Esophagus squamous epithelium (tissue), 4 donors: Measurements from ENCODE around the gene MYO18A.

Experiments
- POLR2A ChIP-seq, 4 donors: fragments of 450-650 bp; IDR thresholded peaks; one replicate each; pipeline ENCODE4 v1.6.1; 2017; ENCODE audit warnings: antibody characterized with exemption in 4 of 4, mild to moderate bottlenecking in 4 of 4, moderate library complexity in 3 of 4
- TF ChIP-seq, protein P1 (sequence below), 6 experiments: fragments of 450-650 bp in 4 of 6; fragments of 200-600 bp in 2 of 6; sonication (generic) in 2 of 6; IDR thresholded peaks; one replicate each; pipeline ENCODE4 v1.5.1; 2016 to 2019; ENCODE audit warnings: antibody characterized with exemption in 6 of 6, mild to moderate bottlenecking in 4 of 6, moderate library complexity in 4 of 6

DNA sequence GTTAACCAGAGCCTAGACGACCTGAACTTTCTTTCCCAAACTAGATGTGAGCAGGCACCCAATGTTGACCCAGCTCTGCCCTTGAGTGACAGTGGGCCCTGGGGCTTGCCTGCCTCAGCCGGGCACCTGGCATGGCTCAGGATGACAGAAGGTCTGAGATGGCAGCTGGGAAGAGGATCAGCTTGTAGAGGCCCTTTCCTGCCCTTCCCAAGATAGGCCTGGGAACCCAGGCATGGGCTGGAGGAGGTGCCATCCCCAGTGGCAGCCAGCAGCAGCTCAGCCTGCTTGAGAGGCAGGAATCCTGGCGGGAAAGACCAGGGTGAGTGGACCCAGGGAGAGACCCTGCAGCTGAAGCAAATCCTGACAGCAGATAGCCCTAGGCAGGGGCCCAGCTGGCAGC lies 78.2 kb downstream of the MYO18A start:
- TF ChIP-seq, protein P1, sequence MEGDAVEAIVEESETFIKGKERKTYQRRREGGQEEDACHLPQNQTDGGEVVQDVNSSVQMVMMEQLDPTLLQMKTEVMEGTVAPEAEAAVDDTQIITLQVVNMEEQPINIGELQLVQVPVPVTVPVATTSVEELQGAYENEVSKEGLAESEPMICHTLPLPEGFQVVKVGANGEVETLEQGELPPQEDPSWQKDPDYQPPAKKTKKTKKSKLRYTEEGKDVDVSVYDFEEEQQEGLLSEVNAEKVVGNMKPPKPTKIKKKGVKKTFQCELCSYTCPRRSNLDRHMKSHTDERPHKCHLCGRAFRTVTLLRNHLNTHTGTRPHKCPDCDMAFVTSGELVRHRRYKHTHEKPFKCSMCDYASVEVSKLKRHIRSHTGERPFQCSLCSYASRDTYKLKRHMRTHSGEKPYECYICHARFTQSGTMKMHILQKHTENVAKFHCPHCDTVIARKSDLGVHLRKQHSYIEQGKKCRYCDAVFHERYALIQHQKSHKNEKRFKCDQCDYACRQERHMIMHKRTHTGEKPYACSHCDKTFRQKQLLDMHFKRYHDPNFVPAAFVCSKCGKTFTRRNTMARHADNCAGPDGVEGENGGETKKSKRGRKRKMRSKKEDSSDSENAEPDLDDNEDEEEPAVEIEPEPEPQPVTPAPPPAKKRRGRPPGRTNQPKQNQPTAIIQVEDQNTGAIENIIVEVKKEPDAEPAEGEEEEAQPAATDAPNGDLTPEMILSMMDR (IDR thresholded peaks at IDR 0.05) = no peak
- no peak for TF ChIP-seq POLR2A (IDR thresholded peaks at IDR 0.05)
